Caco-2 (cell line): ENCODE data around the gene WDCP. TPM values are rescaled to one million over a fixed set of nuclear protein-coding genes. Genes with fewer than 3 reads are reported as not detected.

Experiments used
- BruUV-seq: library from RNA; stranded (reverse); fragments of 400-500 nt; replicated peaks from 2 replicates; lab custom pipeline; 2021; lab: Mats Ljungman, UMichigan
- CTCF ChIA-PET: fragments of 300-600 bp; sonication (Branson Sonifier 250); formaldehyde crosslinking; loops from one replicate; lab custom pipeline; 2022; ENCODE audit warnings: antibody characterized with exemption; lab: Charles Lee
- POLR2A ChIA-PET: fragments of 300-600 bp; sonication (Branson Sonifier 250); formaldehyde crosslinking; loops from one replicate; lab custom pipeline; 2022; ENCODE audit warnings: antibody characterized with exemption; lab: Charles Lee
- DNase-seq, 2 experiments: peaks; one replicate each; pipeline versions ENCODE4 v3.0.0 to v3.0.0-alpha.2; 2020 to 2022
- H3K27me3 ChIP-seq: replicated peaks from 2 replicates; pipeline ENCODE4 v1.6.0; 2011; ENCODE audit warnings: low read length; ENCODE audit not compliant: control insufficient read depth, insufficient read depth
- H3K36me3 ChIP-seq: 2 replicates; pipeline ENCODE4 v1.5.1; 2011; ENCODE audit warnings: low read length; ENCODE audit not compliant: control insufficient read depth, insufficient read depth
- H3K4me1 ChIP-seq: fragments of 250-450 bp; sonication (Bioruptor Pico); 2 replicates; pipeline ENCODE4 v1.5.1; 2020; ENCODE audit warnings: mild to moderate bottlenecking
- H3K4me3 ChIP-seq: 2 replicates; pipeline ENCODE4 v1.5.1; 2011; ENCODE audit warnings: low read depth, mild to moderate bottlenecking, control low read depth, low read length
- H3K9me3 ChIP-seq: fragments of 250-450 bp; sonication (Bioruptor Pico); 2 replicates; pipeline ENCODE4 v1.5.1; 2020; ENCODE audit warnings: mild to moderate bottlenecking, moderate library complexity
- H3K27ac Mint-ChIP-seq: one replicate; pipeline ENCODE4 v1.8.0; 2022; ENCODE audit warnings: mixed read lengths; ENCODE audit not compliant: unreplicated experiment
- H3K27me3 Mint-ChIP-seq: one replicate; pipeline ENCODE4 v1.8.0; 2022; ENCODE audit warnings: mixed read lengths; ENCODE audit not compliant: insufficient read depth, unreplicated experiment
- H3K36me3 Mint-ChIP-seq: one replicate; pipeline ENCODE4 v1.8.0; 2022; ENCODE audit warnings: mild to moderate bottlenecking, mixed read lengths; ENCODE audit not compliant: insufficient read depth, unreplicated experiment
- H3K4me1 Mint-ChIP-seq: one replicate; pipeline ENCODE4 v1.8.0; 2022; ENCODE audit warnings: low read depth, mixed read lengths; ENCODE audit not compliant: unreplicated experiment
- H3K4me3 Mint-ChIP-seq: one replicate; pipeline ENCODE4 v1.8.0; 2022; ENCODE audit warnings: mild to moderate bottlenecking, moderate library complexity, mixed read lengths; ENCODE audit not compliant: unreplicated experiment
- H3K9me3 Mint-ChIP-seq: one replicate; pipeline ENCODE4 v1.8.0; 2022; ENCODE audit warnings: mixed read lengths; ENCODE audit not compliant: unreplicated experiment
- intact Hi-C: fragments of 100-400 bp; cut with micrococcal nuclease; formaldehyde crosslinking; loops from one replicate; pipeline ENCODE4 v1.10.0; 2022; ENCODE audit not compliant: unreplicated experiment
- total RNA-seq: library from RNA; stranded (reverse); gene quantifications from 2 replicates; pipeline ENCODE4 v1.2.3, GENCODE V29; 2022
- TF ChIP-seq, protein P1 (sequence below), 2 experiments: fragments of 200-600 bp in 1 of 2; IDR thresholded peaks; 1 replicate in 1 of 2; 2 replicates in 1 of 2; pipeline versions ENCODE4 v1.5.1 to v1.8.0; 2011 to 2022; ENCODE audit warnings: antibody characterized with exemption in 1 of 2, control low read depth in 1 of 2, inconsistent platforms in 1 of 2, low read depth in 1 of 2, low read length in 1 of 2, mild to moderate bottlenecking in 1 of 2, moderate library complexity in 1 of 2; ENCODE audit not compliant: insufficient read depth in 1 of 2, severe bottlenecking in 1 of 2, unreplicated experiment in 1 of 2

Gene WDCP
- total RNA-seq, 1 experiment from 2014 or later, result 13.0 TPM

DNA sequence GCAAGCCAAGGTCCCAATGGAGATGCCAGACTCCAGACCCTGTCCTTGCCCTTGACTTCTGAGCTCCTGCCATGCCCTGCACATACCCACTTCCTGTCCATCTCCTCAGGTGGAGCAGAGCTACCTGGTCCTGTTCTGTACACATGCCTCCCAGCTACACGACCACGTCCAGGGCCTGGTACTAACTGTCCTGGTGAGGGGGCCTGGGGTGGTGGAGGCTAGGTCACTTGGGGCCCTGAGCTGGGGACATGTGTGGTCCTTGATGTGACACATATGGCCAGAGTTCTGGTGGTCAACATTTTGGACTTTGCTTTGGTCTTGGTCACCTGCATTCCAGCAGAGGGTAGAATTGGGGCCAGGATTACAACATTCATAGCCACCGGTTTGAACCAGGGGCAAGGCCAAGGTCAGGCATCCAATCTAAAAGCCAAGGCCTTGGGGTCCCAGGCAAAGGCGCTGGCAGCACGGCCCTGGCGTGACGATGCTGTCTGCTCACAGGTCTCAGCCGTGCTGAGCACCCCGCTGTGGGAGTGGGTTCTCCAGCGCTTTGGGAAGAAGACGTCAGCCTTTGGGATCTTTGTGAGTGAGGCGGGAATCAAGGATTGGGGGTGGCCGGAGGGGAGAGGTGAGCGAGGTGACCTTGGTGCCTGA, 24.7 kb downstream of the WDCP start:
- intact Hi-C loops, result no loop called here
- H3K4me3 ChIP-seq, result no peak overlapping the region
- POLR2A ChIA-PET, result no interaction called here
- no peaks in the 10 kb centered on the region for H3K4me1 ChIP-seq
- no peaks in the 10 kb centered on the region for H3K9me3 ChIP-seq
- TF ChIP-seq, protein P1, sequence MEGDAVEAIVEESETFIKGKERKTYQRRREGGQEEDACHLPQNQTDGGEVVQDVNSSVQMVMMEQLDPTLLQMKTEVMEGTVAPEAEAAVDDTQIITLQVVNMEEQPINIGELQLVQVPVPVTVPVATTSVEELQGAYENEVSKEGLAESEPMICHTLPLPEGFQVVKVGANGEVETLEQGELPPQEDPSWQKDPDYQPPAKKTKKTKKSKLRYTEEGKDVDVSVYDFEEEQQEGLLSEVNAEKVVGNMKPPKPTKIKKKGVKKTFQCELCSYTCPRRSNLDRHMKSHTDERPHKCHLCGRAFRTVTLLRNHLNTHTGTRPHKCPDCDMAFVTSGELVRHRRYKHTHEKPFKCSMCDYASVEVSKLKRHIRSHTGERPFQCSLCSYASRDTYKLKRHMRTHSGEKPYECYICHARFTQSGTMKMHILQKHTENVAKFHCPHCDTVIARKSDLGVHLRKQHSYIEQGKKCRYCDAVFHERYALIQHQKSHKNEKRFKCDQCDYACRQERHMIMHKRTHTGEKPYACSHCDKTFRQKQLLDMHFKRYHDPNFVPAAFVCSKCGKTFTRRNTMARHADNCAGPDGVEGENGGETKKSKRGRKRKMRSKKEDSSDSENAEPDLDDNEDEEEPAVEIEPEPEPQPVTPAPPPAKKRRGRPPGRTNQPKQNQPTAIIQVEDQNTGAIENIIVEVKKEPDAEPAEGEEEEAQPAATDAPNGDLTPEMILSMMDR (IDR thresholded peaks at IDR 0.05; ENCODE audit: insufficient read depth in 1 of 2, low read depth in 1 of 2, low read length in 1 of 2, severe bottlenecking in 1 of 2, unreplicated experiment in 1 of 2), result no peak
- BruUV-seq, result no TSS peak
- Mint-ChIP-seq H3K36me3 (peaks cover 7% of the 10 kb centered on the region), H3K4me1 (no peaks in the 10 kb centered on the region), H3K27me3 (no peaks in the 10 kb centered on the region), H3K9me3 (no peaks in the 10 kb centered on the region), H3K27ac (no peak overlapping the region), H3K4me3 (no peak overlapping the region)
- CTCF ChIA-PET, result no interaction called here
- H3K27me3 ChIP-seq, result no peaks in the 10 kb centered on the region
- DNase-seq, result no peak
- peaks cover 2% of the 10 kb centered on the region; the same call in 1 of the 2 replicates for H3K36me3 ChIP-seq

- Mint-ChIP-seq H3K36me3 (peaks cover 7% of the 10 kb centered on the region), H3K27ac (no peak overlapping the region), H3K27me3 (no peaks in the 10 kb centered on the region), H3K9me3 (no peaks in the 10 kb centered on the region), H3K4me1 (peaks cover 2% of the 10 kb centered on the region), H3K4me3 (no peak overlapping the region)
- Histone ChIP-seq H3K36me3 (peaks cover 2% of the 10 kb centered on the region; the same call in 1 of the 2 replicates), H3K9me3 (no peaks in the 10 kb centered on the region), H3K4me1 (peaks cover 7% of the 10 kb centered on the region), H3K27me3 (no peaks in the 10 kb centered on the region), H3K4me3 (no peak overlapping the region)
- BruUV-seq, result no TSS peak
- ChIA-PET CTCF (interaction anchor here (0.6 kb wide), 1 partner anchor 155 kb away, joined by 3 read pairs; no protein-coding TSS in a partner anchor), POLR2A (no interaction called here)
- intact Hi-C loops, result loop anchor here (1.0 kb wide), 3 partner anchors 40 to 140 kb away; partner anchors contain the start of gene TP53I3
- DNase-seq, result peak in 1 of 2 experiments; percentile 66
- TF ChIP-seq, protein P1 (IDR thresholded peaks at IDR 0.05; ENCODE audit: insufficient read depth in 1 of 2, low read depth in 1 of 2, low read length in 1 of 2, severe bottlenecking in 1 of 2, unreplicated experiment in 1 of 2), result peak; percentile 33 to 73
These were observed 25.8 kb downstream of the WDCP start for GRCh38 chr2:24021122-24021998.

GRCh38 chr2:24020244-24020643, 26.9 kb downstream of the WDCP start:
- TF ChIP-seq, protein P1 (IDR thresholded peaks at IDR 0.05; ENCODE audit: insufficient read depth in 1 of 2, low read depth in 1 of 2, low read length in 1 of 2, severe bottlenecking in 1 of 2, unreplicated experiment in 1 of 2), result no peak

More at GRCh38 chr2:24020244-24020643, 26.9 kb downstream of the WDCP start:
- Mint-ChIP-seq H3K9me3 (no peaks in the 10 kb centered on the region), H3K27me3 (no peaks in the 10 kb centered on the region), H3K27ac (no peak overlapping the region), H3K4me1 (peaks cover 9% of the 10 kb centered on the region), H3K36me3 (peaks cover 7% of the 10 kb centered on the region), H3K4me3 (no peak overlapping the region)
- no peaks in the 10 kb centered on the region for H3K27me3 ChIP-seq
- DNase-seq, result no peak
- H3K9me3 ChIP-seq, result no peaks in the 10 kb centered on the region
- intact Hi-C loops, result no loop called here
- CTCF ChIA-PET, result interaction anchor here (0.6 kb wide), 1 partner anchor 156 kb away, joined by 3 read pairs; no protein-coding TSS in a partner anchor
- H3K36me3 ChIP-seq, result peaks cover 2% of the 10 kb centered on the region; the same call in 1 of the 2 replicates
- H3K4me3 ChIP-seq, result no peak overlapping the region
- POLR2A ChIA-PET, result no interaction called here
- peaks cover 16% of the 10 kb centered on the region for H3K4me1 ChIP-seq
- BruUV-seq, result no TSS peak
